K562 (cell line): ENCODE data around the gene SMARCA4. TPM values are rescaled to one million over a fixed set of nuclear protein-coding genes. Genes with fewer than 3 reads are reported as not detected.

Experiments
- CEBPB ChIP-seq: fragments of 450-650 bp; IDR thresholded peaks from 2 replicates; pipeline ENCODE4 v1.6.1; 2016; ENCODE audit warnings: missing genetic modification characterization, missing compliant biosample characterization
- HDAC3 ChIP-seq: fragments of 450-650 bp; IDR thresholded peaks from 2 replicates; pipeline ENCODE4 v1.6.1; 2018; ENCODE audit warnings: borderline replicate concordance, mild to moderate bottlenecking, moderate library complexity; ENCODE audit not compliant: partially characterized antibody
- IFI16 ChIP-seq: fragments of 250-450 bp; sonication (Bioruptor Pico); IDR thresholded peaks from 2 replicates; pipeline ENCODE4 v2.1.2; 2022; ENCODE audit warnings: mild to moderate bottlenecking, inconsistent platforms
- SPI1 ChIP-seq: IDR thresholded peaks from 2 replicates; pipeline ENCODE4 v1.6.1; 2011; ENCODE audit warnings: low read depth, low read length, control low read depth, borderline replicate concordance
- ZNF445 ChIP-seq: fragments of 250-450 bp; sonication (Bioruptor Pico); IDR thresholded peaks from 2 replicates; pipeline ENCODE4 v1.4.0; 2020; ENCODE audit warnings: low read depth, mild to moderate bottlenecking, moderate library complexity
- polyA plus RNA-seq, 8 experiments: library from polyadenylated mRNA; depleted of rRNA in 4 of 8; stranded (reverse) in 5 of 8; unstranded in 3 of 8; fragments of >200 nt; fragmentation: Nextera tagmentation in 2 of 8; fragmentation: Illumina TruSeq in 1 of 8; extraction: Ambion mirVana in 2 of 8; extraction: Trizol in 1 of 8; gene quantifications; 2 replicates each; pipeline versions ENCODE4 v1.2.1 to v1.2.3, GENCODE V29; 2011 to 2014; ENCODE audit warnings: inconsistent platforms in 1 of 8, missing spikeins in 1 of 8
- total RNA-seq, 7 experiments: library from RNA; depleted of rRNA in 6 of 7; stranded (reverse); fragments of >200 nt in 6 of 7; fragmentation: Illumina TruSeq in 2 of 7; extraction: Trizol in 2 of 7; gene quantifications; 2 replicates each; pipeline versions ENCODE4 v1.2.1 to v1.2.3, GENCODE V29; 2011 to 2021; ENCODE audit warnings: low replicate concordance in 1 of 7
- TF ChIP-seq, protein P1 (sequence below): fragments of 250-450 bp; sonication (Bioruptor Pico); IDR thresholded peaks from 2 replicates; pipeline ENCODE4 v1.4.0; 2020; ENCODE audit warnings: borderline replicate concordance
- TF ChIP-seq, protein P2 (sequence below): fragments of 250-450 bp; sonication (Bioruptor Pico); IDR thresholded peaks from 2 replicates; pipeline ENCODE4 v1.9.0; 2021; ENCODE audit warnings: mild to moderate bottlenecking
- TF ChIP-seq, protein P3 (sequence below), 2 experiments: fragments of 450-650 bp in 1 of 2; sonication (generic) in 1 of 2; formaldehyde crosslinking in 1 of 2; IDR thresholded peaks; 2 replicates each; pipeline versions ENCODE4 v1.7.1 to v1.9.0; 2016 to 2022; ENCODE audit warnings: inconsistent platforms in 1 of 2, mild to moderate bottlenecking in 1 of 2, missing genetic modification reagents in 1 of 2

Gene SMARCA4
- total and polyA plus RNA-seq, 9 of the 15 experiments (the other 6 are each of a cell fraction or from before 2014, with no cell fraction given): 19.3 to 207 (median 52.1) TPM

DNA sequence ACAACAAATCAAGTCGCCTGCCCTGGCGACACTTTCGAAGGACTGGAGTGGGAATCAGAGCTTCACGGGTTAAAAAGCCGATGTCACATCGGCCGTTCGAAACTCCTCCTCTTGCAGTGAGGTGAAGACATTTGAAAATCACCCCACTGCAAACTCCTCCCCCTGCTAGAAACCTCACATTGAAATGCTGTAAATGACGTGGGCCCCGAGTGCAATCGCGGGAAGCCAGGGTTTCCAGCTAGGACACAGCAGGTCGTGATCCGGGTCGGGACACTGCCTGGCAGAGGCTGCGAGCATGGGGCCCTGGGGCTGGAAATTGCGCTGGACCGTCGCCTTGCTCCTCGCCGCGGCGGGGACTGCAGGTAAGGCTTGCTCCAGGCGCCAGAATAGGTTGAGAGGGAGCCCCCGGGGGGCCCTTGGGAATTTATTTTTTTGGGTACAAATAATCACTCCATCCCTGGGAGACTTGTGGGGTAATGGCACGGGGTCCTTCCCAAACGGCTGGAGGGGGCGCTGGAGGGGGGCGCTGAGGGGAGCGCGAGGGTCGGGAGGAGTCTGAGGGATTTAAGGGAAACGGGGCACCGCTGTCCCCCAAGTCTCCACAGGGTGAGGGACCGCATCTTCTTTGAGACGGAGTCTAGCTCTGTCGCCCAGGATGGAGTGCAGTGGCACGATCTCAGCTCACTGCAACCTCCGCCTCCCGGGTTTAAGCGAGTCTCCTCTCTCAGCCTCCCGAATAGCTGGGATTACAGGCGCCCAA lies 128.6 kb downstream of the SMARCA4 start, which contains the start of gene LDLR (continued):
- peak; percentile 71 for TF ChIP-seq CEBPB (tag)
- TF ChIP-seq, protein P1, sequence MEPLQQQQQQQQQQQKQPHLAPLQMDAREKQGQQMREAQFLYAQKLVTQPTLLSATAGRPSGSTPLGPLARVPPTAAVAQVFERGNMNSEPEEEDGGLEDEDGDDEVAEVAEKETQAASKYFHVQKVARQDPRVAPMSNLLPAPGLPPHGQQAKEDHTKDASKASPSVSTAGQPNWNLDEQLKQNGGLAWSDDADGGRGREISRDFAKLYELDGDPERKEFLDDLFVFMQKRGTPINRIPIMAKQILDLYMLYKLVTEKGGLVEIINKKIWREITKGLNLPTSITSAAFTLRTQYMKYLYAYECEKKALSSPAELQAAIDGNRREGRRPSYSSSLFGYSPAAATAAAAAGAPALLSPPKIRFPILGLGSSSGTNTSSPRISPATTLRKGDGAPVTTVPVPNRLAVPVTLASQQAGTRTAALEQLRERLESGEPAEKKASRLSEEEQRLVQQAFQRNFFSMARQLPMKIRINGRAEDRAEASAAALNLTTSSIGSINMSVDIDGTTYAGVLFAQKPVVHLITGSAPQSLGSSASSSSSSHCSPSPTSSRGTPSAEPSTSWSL (CRISPR knock-in tag): no peak
- TF ChIP-seq IFI16 (CRISPR knock-in tag): no peak
- TF ChIP-seq, protein P2, sequence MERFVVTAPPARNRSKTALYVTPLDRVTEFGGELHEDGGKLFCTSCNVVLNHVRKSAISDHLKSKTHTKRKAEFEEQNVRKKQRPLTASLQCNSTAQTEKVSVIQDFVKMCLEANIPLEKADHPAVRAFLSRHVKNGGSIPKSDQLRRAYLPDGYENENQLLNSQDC: no peak
- TF ChIP-seq, protein P3, sequence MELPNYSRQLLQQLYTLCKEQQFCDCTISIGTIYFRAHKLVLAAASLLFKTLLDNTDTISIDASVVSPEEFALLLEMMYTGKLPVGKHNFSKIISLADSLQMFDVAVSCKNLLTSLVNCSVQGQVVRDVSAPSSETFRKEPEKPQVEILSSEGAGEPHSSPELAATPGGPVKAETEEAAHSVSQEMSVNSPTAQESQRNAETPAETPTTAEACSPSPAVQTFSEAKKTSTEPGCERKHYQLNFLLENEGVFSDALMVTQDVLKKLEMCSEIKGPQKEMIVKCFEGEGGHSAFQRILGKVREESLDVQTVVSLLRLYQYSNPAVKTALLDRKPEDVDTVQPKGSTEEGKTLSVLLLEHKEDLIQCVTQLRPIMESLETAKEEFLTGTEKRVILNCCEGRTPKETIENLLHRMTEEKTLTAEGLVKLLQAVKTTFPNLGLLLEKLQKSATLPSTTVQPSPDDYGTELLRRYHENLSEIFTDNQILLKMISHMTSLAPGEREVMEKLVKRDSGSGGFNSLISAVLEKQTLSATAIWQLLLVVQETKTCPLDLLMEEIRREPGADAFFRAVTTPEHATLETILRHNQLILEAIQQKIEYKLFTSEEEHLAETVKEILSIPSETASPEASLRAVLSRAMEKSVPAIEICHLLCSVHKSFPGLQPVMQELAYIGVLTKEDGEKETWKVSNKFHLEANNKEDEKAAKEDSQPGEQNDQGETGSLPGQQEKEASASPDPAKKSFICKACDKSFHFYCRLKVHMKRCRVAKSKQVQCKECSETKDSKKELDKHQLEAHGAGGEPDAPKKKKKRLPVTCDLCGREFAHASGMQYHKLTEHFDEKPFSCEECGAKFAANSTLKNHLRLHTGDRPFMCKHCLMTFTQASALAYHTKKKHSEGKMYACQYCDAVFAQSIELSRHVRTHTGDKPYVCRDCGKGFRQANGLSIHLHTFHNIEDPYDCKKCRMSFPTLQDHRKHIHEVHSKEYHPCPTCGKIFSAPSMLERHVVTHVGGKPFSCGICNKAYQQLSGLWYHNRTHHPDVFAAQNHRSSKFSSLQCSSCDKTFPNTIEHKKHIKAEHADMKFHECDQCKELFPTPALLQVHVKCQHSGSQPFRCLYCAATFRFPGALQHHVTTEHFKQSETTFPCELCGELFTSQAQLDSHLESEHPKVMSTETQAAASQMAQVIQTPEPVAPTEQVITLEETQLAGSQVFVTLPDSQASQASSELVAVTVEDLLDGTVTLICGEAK (IDR thresholded peaks at IDR 0.05): no peak
- TF ChIP-seq, protein P3 (CRISPR knock-in tag; IDR thresholded peaks at IDR 0.05): no peak
- TF ChIP-seq ZNF445: no peak
- TF ChIP-seq HDAC3: no peak
- TF ChIP-seq SPI1: no peak
